ENCODE measurements around the gene GPSM1. TPM values are rescaled to one million over a fixed set of nuclear protein-coding genes. Genes with fewer than 3 reads are reported as not detected.

GPSM1 gene
- total and polyA plus RNA-seq, 11 donors: 24.1 to 80.2 (median 31.7) TPM

GRCh38 chr9:136364942-136365774 is 37.8 kb downstream of the GPSM1 start:
- intact Hi-C loops (cut with DNase I): loop anchor here in 1 of 10 donors (2.0 kb wide), 1 partner anchor 36 kb away; the partner anchor contains the start of gene SNAPC4
- DNase-seq (no peak), ATAC-seq (no peak)
- H3K9me3 ChIP-seq: no peaks in the 10 kb centered on the region
- WGBS, 4 donors: 78 to 82% (median 81%) methylated on average over 6 to 31 of the region's 31 CpGs
- no peaks in the 10 kb centered on the region for H3K27me3 ChIP-seq
- peak overlapping the region in 1 of 12 donors; percentile 67 for H3K27ac ChIP-seq
- no peaks in the 10 kb centered on the region for H3K36me3 ChIP-seq
- H3K4me1 ChIP-seq: peaks cover 3 to 35% (median 22%) of the 10 kb centered on the region in 12 donors
- no peak for TF ChIP-seq POLR2A (IDR thresholded peaks at IDR 0.05)
- TF ChIP-seq CTCF (IDR thresholded peaks at IDR 0.05): no peak
- H3K4me3 ChIP-seq: no peak overlapping the region

- ATAC-seq (no peak), DNase-seq (no peak)
- intact Hi-C loops (cut with DNase I): loop anchor here in 1 of 10 donors (2.0 kb wide), 1 partner anchor 35 kb away; the partner anchor contains the start of gene SNAPC4
Measured at GRCh38 chr9:136365775-136366222, 38.5 kb downstream of the GPSM1 start.

GRCh38 chr9:136366826-136367225 is 39.5 kb downstream of the GPSM1 start:
- peaks cover 3 to 35% (median 18%) of the 10 kb centered on the region in 12 donors for H3K4me1 ChIP-seq
- intact Hi-C loops (cut with DNase I): no loop called here
- ATAC-seq (no peak), DNase-seq (no peak)
- no peaks in the 10 kb centered on the region for H3K9me3 ChIP-seq
- H3K27me3 ChIP-seq: no peaks in the 10 kb centered on the region
- TF ChIP-seq POLR2A (IDR thresholded peaks at IDR 0.05): no peak
- no peak for TF ChIP-seq CTCF (IDR thresholded peaks at IDR 0.05)
- no peaks in the 10 kb centered on the region for H3K36me3 ChIP-seq
- H3K27ac ChIP-seq: no peak overlapping the region
- H3K4me3 ChIP-seq: no peak overlapping the region
- 89 to 94% (median 91%) methylated on average over 3 to 9 of the region's 9 CpGs for WGBS, 4 donors

More at GRCh38 chr9:136365775-136366222, 38.5 kb downstream of the GPSM1 start:
- no peaks in the 10 kb centered on the region for H3K36me3 ChIP-seq
- WGBS, 4 donors: 59 to 72% (median 67%) methylated on average over 9 of the region's 9 CpGs
- TF ChIP-seq POLR2A (IDR thresholded peaks at IDR 0.05): no peak
- no peak for TF ChIP-seq CTCF (IDR thresholded peaks at IDR 0.05)
- H3K4me3 ChIP-seq: no peak overlapping the region
- peak overlapping the region in 1 of 12 donors; percentile 67 for H3K27ac ChIP-seq
- H3K4me1 ChIP-seq: peaks cover 3 to 35% (median 22%) of the 10 kb centered on the region in 12 donors
- no peaks in the 10 kb centered on the region for H3K9me3 ChIP-seq
- H3K27me3 ChIP-seq: no peaks in the 10 kb centered on the region
